Pancreas (tissue), 10 donors: ENCODE results near the gene SALL1. TPM values are rescaled to one million over a fixed set of nuclear protein-coding genes. Genes with fewer than 3 reads are reported as not detected.

Experiments
- ATAC-seq, 4 donors: fragments of 200-7000 bp; cut with Tn5 transposase; one replicate each; pipeline versions ENCODE4 v1.8.0 to v1.9.1; 2020; ENCODE audit warnings: mild to moderate bottlenecking in 4 of 4, moderate library complexity in 4 of 4
- DNase-seq, 6 donors: peaks; one replicate each; pipeline ENCODE4 v3.0.0-alpha.2; 2020
- FAIRE-seq: peaks from 2 replicates; lab custom pipeline; 2012; peaks lifted over from hg19 to GRCh38; lab: Jason Lieb, UNC
- H3K27ac ChIP-seq, 4 donors: fragments of 200-600 bp; sonication (generic); 1 replicate in 3 of 4; 2 replicates in 1 of 4; pipeline versions ENCODE4 v1.5.0 to v1.8.0; 2020
- H3K27me3 ChIP-seq, 4 donors: fragments of 200-600 bp; one replicate each; pipeline ENCODE4 v1.8.0; 2021
- H3K36me3 ChIP-seq, 3 donors: fragments of 200-600 bp; sonication (generic) in 1 of 3; one replicate each; pipeline versions ENCODE4 v1.5.0 to v1.8.0; 2020 to 2021
- H3K4me1 ChIP-seq, 3 donors: fragments of 200-600 bp; one replicate each; pipeline ENCODE4 v1.8.0; 2021
- H3K4me3 ChIP-seq, 4 donors: fragments of 200-600 bp; sonication (generic) in 2 of 4; one replicate each; pipeline versions ENCODE4 v1.5.0 to v1.8.0; 2020 to 2021
- H3K9me3 ChIP-seq, 4 donors: fragments of 200-600 bp; one replicate each; pipeline ENCODE4 v1.8.0; 2021
- CTCF ChIP-seq, 4 donors: fragments of 200-600 bp; sonication (generic) in 3 of 4; IDR thresholded peaks; one replicate each; pipeline versions ENCODE4 v1.5.0 to v1.8.0; 2021; ENCODE audit warnings: antibody characterized with exemption in 4 of 4
- WGBS, 2 donors: extraction: QIAGEN DNeasy Blood & Tissue Kit; methylation state at CpG; one replicate each; pipeline ENCODE4 v1.1.7; 2013; 5-methylcytosine and 5-hydroxymethylcytosine counted together
- intact Hi-C, 3 donors: fragments of 100-400 bp; cut with DNase I; formaldehyde crosslinking; loops; one replicate each; pipeline versions ENCODE4 v1.11.1 to v1.14.2; 2022
- polyA plus RNA-seq, 2 donors: library from polyadenylated mRNA; stranded (reverse); fragments of 200-250 nt; gene quantifications; one replicate each; pipeline ENCODE4 v1.2.3, GENCODE V29; 2013
- total RNA-seq, 6 donors: library from RNA; stranded (reverse); fragmentation: NEBNext Ultra II Directional in 4 of 6; extraction: Animal tissue kit (Norgen Biotek cat#: 25700) in 4 of 6; gene quantifications; one replicate each; pipeline versions ENCODE4 v1.2.1 to v1.2.4, GENCODE V29; 2021 to 2023
- donor health status: healthy with polysubstance abuse.
- donor health status: DM: no; HTN: no; CAD: no; lungs with moderate emphysema.
- donor health status: DM: no; HTN: no; CAD: no.
- donor health status: control.
- donor health status: control.
- donor health status: Bipolar disorder and iron deficiency.
- donor health status: DM: yes; HTN: yes; CAD: no.
- donor health status: DM: no; HTN: no; CAD: no.
- donor health status: DM: no; HTN: no; CAD: no.
- donor health status: DM: yes; HTN: yes; CAD: no.

The SALL1 gene
- total and polyA plus RNA-seq, 8 donors: 0.39 to 2.0 (median 0.62) TPM

DNA sequence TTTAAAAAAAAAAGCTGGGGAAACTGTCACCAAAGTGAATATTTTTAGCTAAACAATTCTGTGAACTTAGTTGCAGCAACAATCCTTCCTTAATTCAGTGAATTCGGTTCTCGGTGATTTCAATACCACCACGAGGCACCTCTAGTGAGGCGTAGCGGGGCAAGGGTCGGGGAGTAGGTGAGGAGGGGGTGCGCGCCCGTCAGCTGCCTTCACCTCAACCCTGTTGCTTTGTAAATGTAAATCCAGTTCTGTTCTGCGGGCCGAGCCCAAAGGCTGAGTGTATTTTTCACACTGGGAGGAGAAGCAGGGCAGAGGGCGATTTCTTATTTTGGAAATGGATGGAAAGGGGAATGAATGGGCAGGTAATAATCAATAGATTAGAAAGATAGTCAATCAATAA is 17.4 kb downstream of the SALL1 start:
- H3K4me3 ChIP-seq: no peak overlapping the region
- H3K9me3 ChIP-seq: no peaks in the 10 kb centered on the region
- ATAC-seq (no peak), FAIRE-seq (no peak), DNase-seq (no peak)
- H3K36me3 ChIP-seq: no peaks in the 10 kb centered on the region
- 11 to 13% methylated on average over 12 of the region's 12 CpGs for WGBS, 2 donors
- intact Hi-C loops: no loop called here
- no peak for TF ChIP-seq CTCF (IDR thresholded peaks at IDR 0.05)
- peaks cover 0 to 18% (median 5%) of the 10 kb centered on the region in 4 donors for H3K27me3 ChIP-seq
- H3K4me1 ChIP-seq: no peaks in the 10 kb centered on the region
- H3K27ac ChIP-seq: no peak overlapping the region

- Histone ChIP-seq H3K4me3 (no peak overlapping the region), H3K4me1 (no peaks in the 10 kb centered on the region), H3K27ac (no peak overlapping the region), H3K9me3 (no peaks in the 10 kb centered on the region), H3K27me3 (peaks cover 0 to 18% (median 5%) of the 10 kb centered on the region in 4 donors), H3K36me3 (no peaks in the 10 kb centered on the region)
- 11 to 12% methylated on average over 8 to 9 of the region's 9 CpGs for WGBS, 2 donors
- ATAC-seq (no peak), DNase-seq (no peak), FAIRE-seq (no peak)
- intact Hi-C loops: no loop called here
- TF ChIP-seq CTCF (IDR thresholded peaks at IDR 0.05): no peak
Measured at GRCh38 chr16:51133183-51133582, 17.9 kb downstream of the SALL1 start.

DNA sequence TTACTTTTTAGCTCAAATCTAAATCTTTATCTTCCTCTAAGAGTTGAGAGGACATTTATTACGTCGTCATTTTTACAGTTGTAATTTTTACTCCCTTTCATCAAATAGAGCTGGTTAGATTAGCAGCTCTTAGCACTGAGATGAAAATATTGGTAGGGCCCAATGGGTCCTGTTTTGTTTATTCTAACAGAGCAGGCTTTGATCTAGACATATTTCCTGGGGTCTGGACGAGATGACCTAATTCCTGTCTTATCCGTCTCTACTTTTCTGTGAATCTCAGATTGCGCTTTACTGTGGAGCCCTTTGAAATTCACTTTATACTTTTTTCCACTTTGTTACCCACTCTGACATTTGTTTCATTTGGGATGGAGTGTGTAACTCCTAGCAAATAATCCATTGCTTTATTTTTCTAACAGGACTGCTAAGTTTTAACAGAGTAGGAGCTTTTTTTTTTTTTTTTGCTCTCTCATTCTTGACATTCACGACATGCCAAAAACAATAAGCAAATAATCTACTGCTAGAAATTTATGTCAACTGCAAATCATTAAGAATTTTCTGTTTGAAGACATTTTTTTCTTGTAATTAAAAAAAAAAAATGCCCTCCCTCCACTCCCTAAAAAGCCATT is 18.5 kb downstream of the SALL1 start:
- intact Hi-C loops: no loop called here
- 58 to 66% methylated on average over 6 of the region's 6 CpGs for WGBS, 2 donors
- H3K27ac ChIP-seq: no peak overlapping the region
- FAIRE-seq: no peak
- H3K9me3 ChIP-seq: no peaks in the 10 kb centered on the region
- no peak for TF ChIP-seq CTCF (IDR thresholded peaks at IDR 0.05)
- H3K4me3 ChIP-seq: no peak overlapping the region
- H3K36me3 ChIP-seq: no peaks in the 10 kb centered on the region
- H3K27me3 ChIP-seq: peaks cover 0 to 18% (median 5%) of the 10 kb centered on the region in 4 donors
- no peak for ATAC-seq
- no peak for DNase-seq
- no peaks in the 10 kb centered on the region for H3K4me1 ChIP-seq

- H3K4me1 ChIP-seq: no peaks in the 10 kb centered on the region
- peaks cover 0 to 18% (median 5%) of the 10 kb centered on the region in 4 donors for H3K27me3 ChIP-seq
- H3K36me3 ChIP-seq: no peaks in the 10 kb centered on the region
- DNase-seq (no peak), ATAC-seq (no peak), FAIRE-seq (no peak)
- no peaks in the 10 kb centered on the region for H3K9me3 ChIP-seq
- TF ChIP-seq CTCF (IDR thresholded peaks at IDR 0.05): no peak
- no peak overlapping the region for H3K4me3 ChIP-seq
- intact Hi-C loops: no loop called here
- H3K27ac ChIP-seq: no peak overlapping the region
- WGBS, 2 donors: 79 to 82% methylated on average over 11 of the region's 11 CpGs
Measured at GRCh38 chr16:51131619-51132018, 19.5 kb downstream of the SALL1 start.

- H3K27ac ChIP-seq: no peak overlapping the region
- no peak for ATAC-seq
Measured at GRCh38 chr16:51129105-51129504, 22.0 kb downstream of the SALL1 start.

More at GRCh38 chr16:51129105-51129504, 22.0 kb downstream of the SALL1 start:
- TF ChIP-seq CTCF (IDR thresholded peaks at IDR 0.05): no peak
- FAIRE-seq: no peak
- H3K9me3 ChIP-seq: no peaks in the 10 kb centered on the region
- 49 to 59% methylated on average over 8 of the region's 8 CpGs for WGBS, 2 donors
- DNase-seq: no peak
- H3K4me3 ChIP-seq: no peak overlapping the region
- no peaks in the 10 kb centered on the region for H3K4me1 ChIP-seq
- no peaks in the 10 kb centered on the region for H3K36me3 ChIP-seq
- intact Hi-C loops: no loop called here
- H3K27me3 ChIP-seq: peaks cover 0 to 2% (median under 1%) of the 10 kb centered on the region in 4 donors
